ENCODE results near the gene ELF1.
A peak's percentile ranks its signal among the peaks of the same experiment; 100 is the strongest.
"Not testable (repeated sequence)": the region's sequence is repeated elsewhere in the genome, so short reads cannot be mapped to it uniquely, and the experiment has no call there.

ELF1 gene

DNA sequence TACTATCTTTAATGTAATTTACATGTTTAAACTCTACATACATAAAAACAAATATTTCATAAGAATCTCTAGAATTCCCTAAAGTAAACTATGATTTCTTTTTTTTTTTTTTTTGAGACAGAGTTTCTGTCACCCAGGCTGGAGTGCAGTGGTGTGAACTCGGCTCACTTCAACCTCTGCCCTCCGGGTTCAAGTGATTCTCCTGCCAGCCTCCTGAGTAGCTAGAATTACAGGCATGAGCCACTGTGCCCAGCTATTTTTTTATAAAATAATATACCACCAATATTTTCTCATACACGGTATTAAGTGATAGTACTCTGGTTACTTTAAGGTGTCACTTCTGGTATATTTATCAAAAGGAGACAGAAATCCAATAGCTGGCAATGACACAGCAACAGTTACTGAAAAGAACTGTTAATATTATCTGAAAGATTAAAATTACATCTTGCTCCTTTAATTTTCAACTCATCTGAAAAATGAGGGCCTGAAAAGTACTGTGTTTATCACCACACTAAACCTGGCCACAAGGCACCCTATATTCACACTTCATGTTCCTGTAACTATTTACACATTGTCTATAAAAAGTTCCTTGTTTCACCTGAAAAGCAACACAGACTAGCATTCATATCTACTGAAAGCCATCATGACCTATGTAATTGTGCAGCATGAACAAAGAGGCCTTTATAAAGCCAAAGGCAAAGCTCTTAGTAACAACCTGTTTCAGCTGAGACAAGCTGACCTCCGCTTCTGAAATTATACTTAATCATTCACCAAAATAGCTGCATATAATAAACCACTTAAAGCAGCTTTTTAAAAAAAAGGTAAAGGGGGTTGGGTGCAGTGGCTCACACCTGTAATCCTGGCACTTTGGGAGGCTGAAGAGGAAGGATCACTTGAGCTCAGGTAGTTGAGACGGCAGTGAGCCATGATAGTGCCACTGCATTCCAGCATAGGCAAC, 123.6 kb downstream of the ELF1 start:
- DNase-seq (ENCODE audit: low spot score): no peak

DNA sequence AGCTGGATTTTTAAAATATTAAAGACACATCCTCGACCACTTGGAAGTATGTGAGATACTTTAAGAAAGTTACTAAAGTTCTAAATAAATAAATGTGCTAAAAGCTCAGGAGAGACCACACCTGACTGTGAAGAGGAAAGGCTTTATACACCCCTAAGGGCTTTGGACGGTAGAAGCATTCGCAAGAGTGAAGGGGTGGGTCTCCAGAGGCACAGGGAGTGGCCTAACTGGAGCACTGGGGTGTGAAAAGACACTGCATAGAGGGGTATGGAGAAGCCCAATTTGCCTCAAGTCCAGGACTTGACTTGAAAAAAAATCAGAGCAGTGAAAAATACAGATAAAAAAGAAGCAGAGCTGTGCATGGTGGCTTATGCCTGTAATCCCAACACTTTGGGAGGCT, 125.5 kb downstream of the ELF1 start:
- DNase-seq (ENCODE audit: low spot score): not testable (repeated sequence)

GRCh38 chr13:40886017-40886416, 133.1 kb downstream of the ELF1 start:
- DNase-seq (ENCODE audit: low spot score): peak; percentile 16

DNA sequence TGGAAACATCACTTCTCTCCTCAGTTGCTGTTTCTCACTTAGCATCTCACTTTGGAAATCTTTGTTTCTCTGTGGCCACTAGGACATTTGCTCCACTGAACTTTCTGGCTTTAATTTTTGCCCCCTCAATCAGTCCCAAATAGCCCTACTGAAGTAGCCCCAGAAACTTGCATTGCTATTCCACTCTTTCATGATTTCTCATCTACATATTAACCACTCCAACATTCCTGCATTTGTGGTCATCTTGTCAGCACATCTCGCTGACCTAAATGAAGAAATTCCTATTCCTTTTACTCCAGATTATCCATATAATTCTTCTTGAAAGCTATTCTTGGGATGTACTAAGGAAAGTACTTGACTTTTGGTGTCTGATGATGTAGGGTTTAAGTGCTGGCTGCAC, 134.9 kb downstream of the ELF1 start:
- DNase-seq (ENCODE audit: low spot score): not testable (repeated sequence)

Data from SK-N-DZ (cell line).